HG03095 (cell line): Measurements from ENCODE around the gene HMCN1.
A peak's percentile ranks its signal among the peaks of the same experiment; 100 is the strongest.
"Not testable (repeated sequence)": the region's sequence is repeated elsewhere in the genome, so short reads cannot be mapped to it uniquely, and the experiment has no call there.

Source experiments
- ATAC-seq: cut with Tn5 transposase; IDR thresholded peaks from one replicate; pipeline ENCODE4 v1.9.1; 2021; ENCODE audit warnings: moderate library complexity; ENCODE audit not compliant: unreplicated experiment

Gene HMCN1

GRCh38 chr1:186125511-186125910 is 391.3 kb downstream of the HMCN1 start:
- no peak for ATAC-seq

- no peak for ATAC-seq
Observed at GRCh38 chr1:186129758-186130157, 395.6 kb downstream of the HMCN1 start.

- no peak for ATAC-seq
Observed at GRCh38 chr1:186139115-186139514, 404.9 kb downstream of the HMCN1 start.

DNA sequence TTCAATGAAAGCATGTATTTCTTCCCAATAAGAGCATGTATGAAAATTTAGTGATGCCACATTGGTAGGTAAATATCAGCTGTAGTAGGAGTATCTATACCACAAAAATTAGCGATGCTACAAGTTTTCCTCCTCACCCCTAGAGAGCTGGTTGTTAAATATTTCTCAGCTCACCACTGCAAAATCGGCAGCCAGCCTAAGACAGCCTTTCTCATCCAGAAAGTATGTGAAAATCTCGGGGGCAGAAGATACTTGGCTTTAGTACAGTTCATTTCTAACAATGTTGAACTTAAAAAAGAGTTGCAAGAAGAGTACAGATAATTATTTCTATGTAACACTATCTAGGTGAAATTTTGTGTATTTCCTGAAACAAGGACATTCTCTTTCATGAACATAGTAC is 405.5 kb downstream of the HMCN1 start:
- ATAC-seq: no peak

GRCh38 chr1:186142159-186142558 is 408.0 kb downstream of the HMCN1 start:
- no peak for ATAC-seq

GRCh38 chr1:186142916-186143315 is 408.7 kb downstream of the HMCN1 start:
- no peak for ATAC-seq

DNA sequence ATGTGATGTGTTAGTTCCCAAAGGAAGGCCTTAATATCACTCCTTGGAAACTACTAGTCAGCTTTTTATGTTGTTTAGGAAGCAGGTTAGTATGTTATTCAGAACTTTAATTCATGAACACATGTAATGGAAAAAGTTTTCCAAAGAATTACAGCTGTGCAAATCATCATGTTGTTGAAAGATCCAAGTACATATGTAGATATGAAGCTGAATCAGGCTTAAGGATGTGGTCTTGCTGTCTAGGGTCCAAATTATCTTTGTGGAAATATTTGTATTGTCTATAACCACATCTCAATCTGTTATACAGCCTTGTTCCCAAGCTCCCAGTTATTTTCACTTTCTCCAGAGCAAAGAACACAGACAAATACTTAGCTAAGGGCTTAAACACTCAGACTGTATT is 409.3 kb downstream of the HMCN1 start:
- no peak for ATAC-seq

- ATAC-seq: no peak
Observed at GRCh38 chr1:186144505-186144904, 410.3 kb downstream of the HMCN1 start.

- no peak for ATAC-seq
Observed at GRCh38 chr1:186146974-186147373, 412.8 kb downstream of the HMCN1 start.

GRCh38 chr1:186149591-186149990 is 415.4 kb downstream of the HMCN1 start:
- ATAC-seq: no peak

GRCh38 chr1:186152227-186152619 is 418.0 kb downstream of the HMCN1 start:
- no peak for ATAC-seq

GRCh38 chr1:186152620-186153239 is 418.5 kb downstream of the HMCN1 start:
- ATAC-seq: no peak

DNA sequence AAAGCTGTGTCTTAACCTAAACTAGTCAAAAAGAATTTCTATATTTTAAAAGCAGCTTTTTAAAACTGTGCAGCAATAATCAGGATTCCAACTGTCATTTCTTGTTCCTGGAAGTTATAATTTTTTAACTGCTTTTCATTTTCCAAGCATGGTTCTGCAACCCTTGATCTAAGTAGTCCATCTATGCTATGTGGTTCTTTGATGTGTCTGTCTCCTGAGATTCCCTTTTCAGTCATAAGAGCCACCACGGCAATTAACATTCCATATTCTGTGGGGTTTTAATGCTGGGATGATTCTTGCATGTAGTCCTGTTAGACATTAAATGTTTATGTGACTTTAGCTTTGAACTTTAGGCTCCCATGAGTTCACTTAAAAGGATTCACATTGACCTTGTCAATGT is 420.5 kb downstream of the HMCN1 start:
- ATAC-seq: no peak

- no peak for ATAC-seq
Observed at GRCh38 chr1:186155594-186155993, 421.4 kb downstream of the HMCN1 start.

- not testable (repeated sequence) for ATAC-seq
Observed at GRCh38 chr1:186162895-186163294, 428.7 kb downstream of the HMCN1 start.

DNA sequence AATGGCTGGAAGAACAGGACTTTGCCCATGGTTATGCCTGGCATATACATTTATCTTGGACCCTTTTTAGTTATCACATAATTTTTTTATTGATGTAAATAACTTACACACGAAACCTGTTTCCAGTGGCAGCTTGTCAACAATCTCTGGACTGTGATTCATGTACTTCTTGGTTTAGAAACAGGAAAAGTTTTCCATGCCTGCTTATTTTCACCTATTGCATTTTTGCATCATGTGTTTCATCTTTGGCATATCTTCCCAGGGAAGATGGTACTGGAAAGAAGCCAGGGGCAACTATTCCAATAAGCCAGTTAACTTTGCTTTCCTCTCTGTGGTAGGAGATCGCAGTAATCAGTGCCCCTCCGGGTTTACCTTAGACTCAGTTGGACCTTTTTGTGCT is 430.6 kb downstream of the HMCN1 start:
- ATAC-seq: no peak

DNA sequence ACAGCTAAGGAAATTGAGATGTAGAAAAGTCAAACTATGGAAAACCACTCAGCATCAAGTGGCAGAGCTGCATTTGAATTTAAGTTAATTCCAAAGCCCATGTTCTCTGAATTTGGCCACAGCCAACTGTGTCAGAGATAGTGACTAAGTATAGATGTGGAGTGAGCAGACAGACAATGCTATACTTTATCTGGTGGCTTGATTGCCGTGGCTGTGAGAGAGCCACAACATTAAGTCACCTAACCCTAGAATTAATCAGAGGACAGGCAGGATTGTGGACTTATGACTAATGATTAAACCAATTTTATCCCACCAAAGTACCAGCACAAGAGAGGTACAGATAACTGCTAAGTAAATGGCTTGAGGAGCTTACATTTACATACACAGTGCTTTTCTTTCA is 431.1 kb downstream of the HMCN1 start:
- ATAC-seq: no peak

GRCh38 chr1:186167096-186167668 is 433.0 kb downstream of the HMCN1 start:
- ATAC-seq: no peak

- no peak for ATAC-seq
Observed at GRCh38 chr1:186175588-186175987, 441.4 kb downstream of the HMCN1 start.

GRCh38 chr1:186178426-186179043 is 444.3 kb downstream of the HMCN1 start:
- no peak for ATAC-seq

DNA sequence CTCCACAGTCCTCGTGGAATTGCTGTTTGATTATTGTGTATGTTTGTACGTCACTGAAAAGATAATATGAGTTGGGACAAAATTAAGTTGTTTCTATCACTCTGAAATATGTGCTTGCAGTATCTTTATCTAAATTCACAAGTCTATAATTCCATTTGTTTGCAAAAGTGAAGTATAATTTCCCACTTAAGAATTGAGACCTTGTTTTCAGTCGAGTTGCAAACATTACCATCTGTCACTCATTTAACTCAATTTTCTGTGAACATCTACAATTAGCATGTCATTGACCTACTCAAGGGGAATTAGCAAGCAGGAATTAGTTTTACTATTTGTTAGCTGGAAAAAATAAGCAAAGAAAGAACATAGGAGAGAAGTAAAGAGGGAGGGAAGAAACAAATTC is 445.0 kb downstream of the HMCN1 start:
- no peak for ATAC-seq

- ATAC-seq: peak; percentile 58
Observed at GRCh38 chr1:186183219-186183618, 449.0 kb downstream of the HMCN1 start.
